CD14-positive monocyte (primary cell): ENCODE results near the gene RAP2C. TPM values are rescaled to one million over a fixed set of nuclear protein-coding genes. Genes with fewer than 3 reads are reported as not detected.

Source experiments
- DNase-seq, 3 donors: peaks; one replicate each; pipeline ENCODE4 v3.0.0-alpha.2; 2011 to 2022
- H2AFZ ChIP-seq: 2 replicates; pipeline ENCODE4 v1.6.0; 2012; ENCODE audit warnings: mild to moderate bottlenecking, low read depth, low read length, inconsistent platforms; ENCODE audit not compliant: insufficient read depth, poor library complexity, severe bottlenecking
- H3K27ac ChIP-seq, 2 donors: 1 replicate in 1 of 2; 2 replicates in 1 of 2; pipeline ENCODE4 v1.5.1; 2012 to 2013; ENCODE audit warnings: low read length in 2 of 2, control low read depth in 1 of 2, inconsistent platforms in 1 of 2, low read depth in 1 of 2, mild to moderate bottlenecking in 1 of 2
- H3K27me3 ChIP-seq, 2 donors: one replicate each; pipeline versions ENCODE4 v1.6.0 to v1.6.1; 2011 to 2013; ENCODE audit warnings: low read length in 2 of 2; ENCODE audit not compliant: control insufficient read depth in 2 of 2, insufficient read depth in 2 of 2
- H3K36me3 ChIP-seq, 2 donors: replicated peaks in 1 of 2; 1 replicate in 1 of 2; 2 replicates in 1 of 2; pipeline versions ENCODE4 v1.5.1 to v1.6.1; 2012 to 2013; ENCODE audit warnings: low read length in 2 of 2, control low read depth in 1 of 2, inconsistent platforms in 1 of 2, mild to moderate bottlenecking in 1 of 2; ENCODE audit not compliant: insufficient read depth in 2 of 2, control insufficient read depth in 1 of 2
- H3K4me1 ChIP-seq, 2 donors: 1 replicate in 1 of 2; 2 replicates in 1 of 2; pipeline versions ENCODE4 v1.5.1 to v1.6.1; 2012 to 2013; ENCODE audit warnings: low read length in 2 of 2, control low read depth in 1 of 2, inconsistent platforms in 1 of 2, mild to moderate bottlenecking in 1 of 2, moderate library complexity in 1 of 2; ENCODE audit not compliant: insufficient read depth in 2 of 2, control insufficient read depth in 1 of 2
- H3K4me2 ChIP-seq: replicated peaks from 2 replicates; pipeline ENCODE3; 2012; ENCODE audit warnings: low read length, moderate library complexity, mild to moderate bottlenecking; ENCODE audit not compliant: poor library complexity, severe bottlenecking; ENCODE audit errors: extremely low read depth
- H3K4me3 ChIP-seq, 3 experiments: fragments of 200-600 bp in 1 of 3; sonication (generic) in 1 of 3; replicated peaks in 1 of 3; 1 replicate in 2 of 3; 2 replicates in 1 of 3; pipeline ENCODE4 v1.5.1; 2011 to 2013; ENCODE audit warnings: low read length in 3 of 3, mild to moderate bottlenecking in 3 of 3, control low read depth in 2 of 3, low read depth in 2 of 3, inconsistent platforms in 1 of 3, moderate library complexity in 1 of 3
- H3K79me2 ChIP-seq: 2 replicates; pipeline ENCODE4 v1.6.0; 2012; ENCODE audit warnings: mild to moderate bottlenecking, control low read depth, inconsistent platforms, low read length, moderate library complexity; ENCODE audit not compliant: insufficient read depth
- H3K9ac ChIP-seq: 2 replicates; pipeline ENCODE4 v1.6.0; 2017; ENCODE audit warnings: low read length, mild to moderate bottlenecking; ENCODE audit not compliant: insufficient read depth, poor library complexity, severe bottlenecking
- H3K9me3 ChIP-seq, 2 donors: replicated peaks in 1 of 2; 1 replicate in 1 of 2; 2 replicates in 1 of 2; pipeline versions ENCODE4 v1.5.1 to v1.6.1; 2012 to 2013; ENCODE audit warnings: low read length in 2 of 2, control low read depth in 1 of 2; ENCODE audit not compliant: control insufficient read depth in 1 of 2, insufficient read depth in 1 of 2
- H4K20me1 ChIP-seq: 2 replicates; pipeline ENCODE4 v1.6.0; 2012; ENCODE audit warnings: mild to moderate bottlenecking, low read length, control low read depth, moderate library complexity; ENCODE audit not compliant: insufficient read depth
- H3K27ac Mint-ChIP-seq, 7 donors: one replicate each; pipeline ENCODE4 v1.8.0; 2020; ENCODE audit warnings: mild to moderate bottlenecking in 7 of 7, mixed read lengths in 7 of 7, moderate library complexity in 6 of 7, inconsistent platforms in 2 of 7
- H3K27me3 Mint-ChIP-seq, 3 donors: one replicate each; pipeline ENCODE4 v1.8.0; 2021 to 2022; ENCODE audit warnings: low read depth in 3 of 3, mild to moderate bottlenecking in 3 of 3, mixed read lengths in 3 of 3, moderate library complexity in 3 of 3, inconsistent platforms in 1 of 3
- H3K36me3 Mint-ChIP-seq, 2 donors: one replicate each; pipeline ENCODE4 v1.8.0; 2020; ENCODE audit warnings: mixed read lengths in 2 of 2, inconsistent platforms in 1 of 2, mild to moderate bottlenecking in 1 of 2
- H3K4me1 Mint-ChIP-seq: one replicate; pipeline ENCODE4 v1.8.0; 2020; ENCODE audit warnings: mild to moderate bottlenecking, mixed read lengths
- H3K4me3 Mint-ChIP-seq, 2 donors: one replicate each; pipeline ENCODE4 v1.8.0; 2020; ENCODE audit warnings: mild to moderate bottlenecking in 2 of 2, mixed read lengths in 2 of 2, moderate library complexity in 1 of 2
- H3K9me3 Mint-ChIP-seq, 7 donors: one replicate each; pipeline ENCODE4 v1.8.0; 2020 to 2022; ENCODE audit warnings: mixed read lengths in 7 of 7, mild to moderate bottlenecking in 6 of 7, moderate library complexity in 6 of 7, inconsistent platforms in 2 of 7
- WGBS: methylation state at CpG from one replicate; pipeline ENCODE4 v1.1.5; 2013; ENCODE audit warnings: missing lambda C conversion rate; ENCODE audit not compliant: insufficient coverage; 5-methylcytosine and 5-hydroxymethylcytosine counted together
- intact Hi-C, 2 donors: fragments of 100-400 bp; cut with micrococcal nuclease; formaldehyde crosslinking; loops; one replicate each; pipeline versions ENCODE4 v1.15.0 to v1.15.1; 2023
- polyA plus RNA-seq, 3 donors: library from polyadenylated mRNA; depleted of rRNA in 1 of 3; unstranded in 2 of 3; stranded (reverse) in 1 of 3; fragments of 300-500 nt in 2 of 3; fragments of >200 nt in 1 of 3; fragmentation: Illumina TruSeq in 2 of 3; gene quantifications; 1 replicate in 2 of 3; 2 replicates in 1 of 3; pipeline ENCODE4 v1.2.3, GENCODE V29; 2012 to 2021
- TF ChIP-seq, protein P1 (sequence below): fragments of 200-600 bp; IDR thresholded peaks from one replicate; pipeline ENCODE4 v1.8.0; 2022; ENCODE audit warnings: antibody characterized with exemption, mild to moderate bottlenecking

The RAP2C gene
- polyA plus RNA-seq, 3 donors, result 14.7 to 23.2 (median 18.8) TPM

DNA sequence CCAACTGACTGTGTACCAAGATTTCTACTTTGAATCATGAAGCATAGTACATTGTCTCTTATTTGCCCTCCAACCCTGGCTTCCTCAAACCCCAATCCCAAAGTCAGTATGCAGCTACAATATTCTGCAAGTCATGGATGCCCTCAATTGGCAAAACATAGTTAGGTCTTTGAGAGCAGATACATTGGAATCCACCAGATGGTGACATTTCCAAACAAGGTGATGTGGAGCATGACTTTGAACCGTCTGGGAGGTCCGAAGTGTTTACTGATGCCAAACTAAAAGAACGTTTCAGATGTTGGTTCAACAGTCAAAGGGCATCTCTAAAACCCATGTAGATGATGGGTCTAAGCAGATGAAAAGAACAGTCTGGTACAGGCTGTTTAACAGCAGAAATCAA lies 47.8 kb downstream of the RAP2C start:
- Histone ChIP-seq H3K27me3 (peaks cover 0 to 8% of the 10 kb centered on the region in 2 donors), H3K27ac (no peak overlapping the region), H3K9me3 (no peaks in the 10 kb centered on the region), H3K4me3 (no peak overlapping the region), H3K79me2 (no peaks in the 10 kb centered on the region), H3K9ac (no peak overlapping the region), H2AFZ (no peak overlapping the region), H4K20me1 (no peaks in the 10 kb centered on the region), H3K4me1 (no peaks in the 10 kb centered on the region), H3K4me2 (no peak overlapping the region), H3K36me3 (no peaks in the 10 kb centered on the region)
- no CpG with 5 or more reads among the region's 3 CpGs for WGBS
- no peak overlapping the region for H3K27ac Mint-ChIP-seq
- H3K36me3 Mint-ChIP-seq, result no peaks in the 10 kb centered on the region
- peaks cover 0 to 7% (median 4%) of the 10 kb centered on the region in 3 donors for H3K27me3 Mint-ChIP-seq
- H3K4me1 Mint-ChIP-seq, result no peaks in the 10 kb centered on the region
- H3K4me3 Mint-ChIP-seq, result no peak overlapping the region
- H3K9me3 Mint-ChIP-seq, result peaks cover 0 to 3% (median 0%) of the 10 kb centered on the region in 7 donors
- intact Hi-C loops, result no loop called here
- DNase-seq, result no peak
- TF ChIP-seq, protein P1, sequence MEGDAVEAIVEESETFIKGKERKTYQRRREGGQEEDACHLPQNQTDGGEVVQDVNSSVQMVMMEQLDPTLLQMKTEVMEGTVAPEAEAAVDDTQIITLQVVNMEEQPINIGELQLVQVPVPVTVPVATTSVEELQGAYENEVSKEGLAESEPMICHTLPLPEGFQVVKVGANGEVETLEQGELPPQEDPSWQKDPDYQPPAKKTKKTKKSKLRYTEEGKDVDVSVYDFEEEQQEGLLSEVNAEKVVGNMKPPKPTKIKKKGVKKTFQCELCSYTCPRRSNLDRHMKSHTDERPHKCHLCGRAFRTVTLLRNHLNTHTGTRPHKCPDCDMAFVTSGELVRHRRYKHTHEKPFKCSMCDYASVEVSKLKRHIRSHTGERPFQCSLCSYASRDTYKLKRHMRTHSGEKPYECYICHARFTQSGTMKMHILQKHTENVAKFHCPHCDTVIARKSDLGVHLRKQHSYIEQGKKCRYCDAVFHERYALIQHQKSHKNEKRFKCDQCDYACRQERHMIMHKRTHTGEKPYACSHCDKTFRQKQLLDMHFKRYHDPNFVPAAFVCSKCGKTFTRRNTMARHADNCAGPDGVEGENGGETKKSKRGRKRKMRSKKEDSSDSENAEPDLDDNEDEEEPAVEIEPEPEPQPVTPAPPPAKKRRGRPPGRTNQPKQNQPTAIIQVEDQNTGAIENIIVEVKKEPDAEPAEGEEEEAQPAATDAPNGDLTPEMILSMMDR, result no peak

DNA sequence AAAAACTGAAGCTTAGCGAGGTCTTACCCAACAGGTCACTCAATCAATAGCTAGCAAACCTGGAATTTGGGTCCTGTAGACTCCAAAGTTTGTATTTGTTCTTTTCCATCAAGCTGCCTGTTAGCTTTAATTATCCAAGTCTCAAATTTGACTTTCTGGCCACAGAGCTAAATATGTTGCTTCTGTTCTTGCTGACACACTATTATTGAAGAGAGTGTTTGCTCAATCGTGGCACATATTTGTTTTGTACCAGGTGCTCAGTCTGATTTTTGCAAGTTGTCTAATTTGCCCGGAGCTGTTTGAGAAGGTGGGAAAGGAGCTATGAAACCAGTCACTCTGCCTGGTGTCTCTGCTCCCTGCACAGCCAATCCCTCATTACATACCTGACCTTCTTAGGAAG lies 49.7 kb downstream of the RAP2C start:
- Histone ChIP-seq H3K4me2 (no peak overlapping the region), H2AFZ (no peak overlapping the region), H3K9ac (no peak overlapping the region), H3K4me3 (no peak overlapping the region), H3K4me1 (no peaks in the 10 kb centered on the region), H3K27ac (no peak overlapping the region), H4K20me1 (no peaks in the 10 kb centered on the region), H3K27me3 (peaks cover 0 to 6% of the 10 kb centered on the region in 2 donors), H3K79me2 (no peaks in the 10 kb centered on the region), H3K36me3 (no peaks in the 10 kb centered on the region), H3K9me3 (no peaks in the 10 kb centered on the region)
- no CpG with 5 or more reads among the region's 3 CpGs for WGBS
- peak overlapping the region in 1 of 7 donors; percentile 65 for H3K27ac Mint-ChIP-seq
- no peak overlapping the region for H3K4me3 Mint-ChIP-seq
- TF ChIP-seq, protein P1, result no peak
- DNase-seq, result no peak
- H3K4me1 Mint-ChIP-seq, result no peaks in the 10 kb centered on the region
- H3K36me3 Mint-ChIP-seq, result no peaks in the 10 kb centered on the region
- peaks cover 0 to 7% (median 2%) of the 10 kb centered on the region in 3 donors for H3K27me3 Mint-ChIP-seq
- intact Hi-C loops, result no loop called here
- H3K9me3 Mint-ChIP-seq, result peaks cover 0 to 3% (median 0%) of the 10 kb centered on the region in 7 donors
